GM18867 (cell line): ENCODE measurements around the gene PHKG2.

Experiments used
- ATAC-seq: cut with Tn5 transposase; IDR thresholded peaks from one replicate; pipeline ENCODE4 v1.9.1; 2021; ENCODE audit warnings: mild to moderate bottlenecking, moderate library complexity; ENCODE audit not compliant: unreplicated experiment

PHKG2 gene

DNA sequence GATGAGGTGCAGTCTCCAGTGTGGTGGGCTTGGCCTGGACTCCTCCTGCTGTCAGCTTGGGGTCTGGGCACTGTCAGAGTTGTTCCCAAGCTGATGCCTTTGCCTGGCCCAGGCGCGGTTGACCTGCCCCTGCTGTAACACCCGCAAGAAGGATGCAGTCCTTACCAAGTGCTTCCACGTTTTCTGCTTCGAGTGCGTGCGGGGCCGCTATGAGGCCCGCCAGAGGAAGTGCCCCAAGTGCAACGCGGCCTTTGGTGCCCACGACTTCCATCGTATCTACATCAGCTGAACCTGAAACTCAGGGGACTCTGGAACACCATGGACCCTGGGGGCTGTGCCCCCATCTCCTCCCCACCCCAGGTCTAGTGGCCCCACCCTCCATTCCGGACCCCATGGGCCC, 25.6 kb downstream of the PHKG2 start:
- no peak for ATAC-seq

DNA sequence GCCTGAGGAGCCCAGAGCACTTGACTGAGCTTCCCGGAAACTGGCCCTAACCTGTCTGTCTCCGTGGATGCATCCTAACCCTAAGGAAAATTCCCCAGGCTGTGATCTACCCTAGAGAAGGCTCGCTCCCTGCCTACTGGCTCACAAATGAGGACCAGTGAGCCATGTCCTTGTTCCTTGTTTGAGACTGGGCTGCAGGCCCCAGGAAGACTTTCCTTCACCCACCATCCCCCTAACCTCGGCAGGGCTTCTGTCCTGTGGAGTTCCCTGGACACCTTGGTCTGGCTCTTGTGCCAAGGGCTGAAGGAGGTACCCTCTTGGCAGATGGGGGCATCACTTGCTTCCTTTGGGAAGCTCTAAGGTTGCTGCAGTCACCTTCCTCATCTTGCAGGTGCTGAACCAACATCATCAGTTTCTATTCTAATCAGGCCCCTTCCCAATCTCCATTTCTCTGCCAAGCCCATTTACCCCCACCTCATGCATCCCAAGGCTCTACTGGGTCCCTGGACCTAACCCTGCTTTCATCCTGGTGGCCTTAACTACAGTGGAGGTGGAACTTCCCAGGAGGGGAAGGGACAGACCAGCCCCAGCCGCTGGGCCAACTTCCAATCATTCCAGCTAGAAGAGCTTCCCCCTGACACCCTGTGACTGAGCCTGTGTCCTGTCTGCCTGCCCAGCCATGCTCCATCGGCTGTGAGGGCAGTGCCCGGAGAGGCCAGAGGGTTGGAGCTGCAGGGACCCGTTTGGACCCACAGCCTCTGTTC, 26.3 kb downstream of the PHKG2 start:
- no peak for ATAC-seq

DNA sequence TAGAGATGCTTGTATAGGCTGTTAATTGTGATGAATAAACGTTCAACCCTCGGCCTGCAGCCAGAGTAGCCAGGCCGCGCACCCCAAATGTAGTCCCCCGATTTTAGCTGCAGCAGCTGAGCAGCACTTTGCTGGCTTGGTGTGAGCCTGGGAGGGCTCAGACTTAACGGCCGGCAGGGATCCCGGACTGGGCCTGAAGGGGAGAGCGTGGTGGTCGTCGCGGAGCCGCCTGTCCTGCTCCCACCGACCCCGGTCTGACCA, 26.8 kb downstream of the PHKG2 start:
- no peak for ATAC-seq

- ATAC-seq = no peak
Observed at GRCh38 chr16:30775392-30776188, 27.4 kb downstream of the PHKG2 start.

GRCh38 chr16:30777591-30778297, 29.5 kb downstream of the PHKG2 start:
- no peak for ATAC-seq

GRCh38 chr16:30778549-30779244, 30.5 kb downstream of the PHKG2 start:
- no peak for ATAC-seq

GRCh38 chr16:30779596-30779995, 31.4 kb downstream of the PHKG2 start:
- no peak for ATAC-seq

- ATAC-seq = no peak
Observed at GRCh38 chr16:30780021-30780420, 31.8 kb downstream of the PHKG2 start.

DNA sequence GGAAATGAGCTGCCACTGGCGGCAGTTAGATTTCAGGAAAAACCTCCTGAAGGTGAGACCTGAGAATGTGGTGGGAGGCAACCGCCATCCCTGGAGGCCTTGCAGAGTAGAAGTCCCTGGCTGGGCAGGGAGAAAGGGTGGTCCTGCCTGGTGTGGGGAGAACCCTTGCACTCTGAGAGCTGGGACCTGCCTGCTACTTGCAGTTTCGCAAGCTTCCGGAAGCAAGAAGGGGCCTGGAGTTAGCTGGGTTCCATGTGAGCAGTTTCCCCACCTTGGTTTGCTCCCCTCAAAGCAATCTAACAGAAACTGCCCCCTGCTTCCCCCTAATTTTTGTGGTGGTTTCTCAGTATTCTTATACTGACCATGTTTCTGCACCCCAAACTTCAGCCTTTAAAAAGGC, 32.3 kb downstream of the PHKG2 start:
- no peak for ATAC-seq

GRCh38 chr16:30782486-30783279, 34.5 kb downstream of the PHKG2 start:
- no peak for ATAC-seq

DNA sequence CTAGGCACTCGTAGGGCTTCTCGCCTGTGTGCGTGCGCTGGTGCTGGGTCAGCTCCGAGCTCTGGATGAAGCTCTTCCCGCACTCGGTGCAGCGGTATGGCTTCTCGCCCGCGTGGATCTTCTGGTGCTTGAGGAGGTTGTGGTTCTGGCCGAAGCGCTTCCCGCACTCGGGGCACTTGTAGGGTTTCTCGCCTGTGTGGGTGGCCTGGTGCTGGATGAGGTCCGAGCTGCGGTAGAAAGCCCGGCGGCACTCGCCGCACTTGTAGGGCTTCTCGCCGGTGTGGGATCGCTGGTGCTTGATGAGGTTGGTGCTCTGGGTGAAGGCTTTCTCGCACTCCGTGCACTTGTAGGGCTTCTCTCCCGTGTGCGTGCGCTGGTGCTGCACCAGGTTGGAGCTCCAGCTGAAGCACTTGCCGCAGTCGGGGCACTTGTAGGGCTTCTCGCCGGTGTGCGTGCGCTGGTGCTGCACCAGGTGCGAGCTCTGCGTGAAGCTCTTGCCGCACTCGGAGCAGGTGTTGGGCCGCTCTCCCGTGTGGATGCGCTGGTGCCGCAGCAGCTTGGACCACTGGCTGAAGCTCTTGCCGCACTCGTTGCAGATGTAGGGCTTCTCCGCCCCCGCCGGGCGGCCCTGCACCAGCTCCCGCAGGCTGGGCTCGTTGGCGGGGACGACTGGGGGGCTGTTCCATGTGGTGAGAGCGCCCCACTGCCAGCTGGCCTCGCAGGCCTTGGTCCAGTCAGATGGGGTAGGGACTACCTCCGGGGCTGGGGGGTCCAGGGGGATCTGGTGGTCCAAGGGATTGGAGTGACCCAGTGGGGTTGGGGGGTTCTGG, 35.3 kb downstream of the PHKG2 start:
- ATAC-seq = no peak

DNA sequence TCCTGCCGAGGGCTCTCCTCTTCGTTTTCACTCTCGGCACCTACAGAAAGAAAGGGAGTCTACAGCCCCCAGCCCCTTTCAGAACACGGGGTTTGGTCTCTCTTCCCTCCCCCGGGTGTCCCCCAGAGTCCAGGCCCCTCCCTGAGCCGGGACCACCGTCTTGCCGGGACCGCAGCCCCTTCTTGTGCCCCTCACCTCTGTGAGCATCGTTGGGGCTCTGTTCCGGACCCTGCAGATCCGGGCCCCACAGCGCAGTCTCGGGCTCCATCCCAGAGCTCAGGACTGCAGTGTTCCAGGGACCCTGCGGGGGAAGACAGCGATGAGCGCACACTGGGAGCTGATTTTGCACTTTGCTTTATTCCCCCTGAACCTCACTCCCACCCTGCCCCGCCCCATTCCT, 36.0 kb downstream of the PHKG2 start:
- no peak for ATAC-seq

- ATAC-seq = no peak
Observed at GRCh38 chr16:30785126-30786106, 37.2 kb downstream of the PHKG2 start.

DNA sequence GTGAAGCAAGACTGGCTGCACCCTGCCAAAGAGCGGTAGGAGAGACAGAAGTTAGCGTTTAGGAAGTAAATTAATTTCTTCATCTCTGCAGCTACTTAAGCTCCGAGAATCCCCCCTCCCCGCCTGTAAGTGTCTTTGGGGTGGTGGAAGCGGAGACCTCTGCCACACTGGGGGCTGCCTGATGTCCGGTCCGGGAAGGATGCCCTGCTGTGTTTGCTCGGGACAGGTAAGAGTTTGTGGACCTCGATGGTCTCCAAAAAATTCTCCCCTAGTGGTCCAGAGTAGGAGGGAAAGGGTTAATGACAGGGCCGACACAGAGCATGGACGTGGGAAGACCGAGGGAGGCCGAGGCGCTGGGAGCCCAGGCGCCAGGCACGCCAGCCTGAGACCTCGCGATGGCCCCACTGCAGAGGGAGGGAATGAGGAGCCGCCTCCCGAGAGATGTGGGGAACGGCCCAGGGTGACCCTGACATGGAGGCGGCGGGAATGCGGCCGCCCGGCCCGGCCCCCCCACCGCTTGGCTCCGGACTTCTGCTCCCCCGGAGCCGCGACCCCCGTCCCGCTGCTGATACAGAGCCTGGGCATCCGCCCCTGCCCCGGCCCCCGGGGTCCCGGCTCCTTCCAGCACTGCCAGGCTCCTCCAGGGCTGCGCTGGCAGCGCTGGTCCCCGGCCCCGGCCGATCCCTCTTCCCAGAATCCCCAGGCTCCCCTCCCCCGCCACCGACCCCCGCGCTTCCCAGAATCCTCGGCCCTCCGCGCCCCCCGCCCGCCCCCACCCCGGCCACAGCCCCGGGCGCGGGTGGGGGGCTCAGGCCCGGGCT, 38.1 kb downstream of the PHKG2 start:
- ATAC-seq = no peak

DNA sequence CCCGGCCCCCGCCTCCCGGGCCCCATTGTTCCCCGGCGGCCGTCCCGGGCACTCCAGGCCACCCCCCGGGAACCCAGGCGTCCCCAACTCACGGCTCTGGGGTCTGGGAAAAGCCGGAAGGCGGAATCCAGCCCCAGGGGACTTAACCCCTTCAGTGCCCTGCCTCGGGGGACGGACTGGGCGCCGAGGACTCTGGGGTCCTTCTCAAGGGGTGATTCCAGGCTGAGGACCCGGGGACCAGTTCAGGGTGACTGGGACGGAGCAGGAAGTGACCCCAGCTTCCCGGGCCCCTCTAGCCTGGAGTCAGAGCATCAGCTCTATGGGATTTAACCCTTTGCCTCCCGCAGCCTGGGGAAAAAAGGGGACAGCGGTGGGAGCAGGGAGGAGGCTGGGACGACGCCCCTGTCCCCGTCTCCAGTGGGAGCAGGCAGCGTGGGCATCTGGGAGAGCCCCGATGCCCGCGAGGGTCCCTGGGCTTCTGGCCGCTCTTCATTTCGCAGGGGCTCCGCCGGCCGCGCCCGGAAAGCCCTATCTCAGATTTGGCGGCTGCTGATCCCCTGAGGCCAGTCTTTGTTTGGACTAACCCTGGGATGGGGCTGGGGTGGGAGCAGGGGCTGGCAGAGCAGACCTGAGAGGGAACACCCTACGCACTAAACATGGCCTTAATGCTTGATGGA, 38.8 kb downstream of the PHKG2 start, which contains the start of gene ZNF629:
ZNF629 (minus strand) TSS at position 270 of the 677 bp plus-strand sequence. CDS start 2,723 bp downstream, outside the sequence.
- ATAC-seq = no peak

- ATAC-seq = no peak
Observed at GRCh38 chr16:30787613-30788378, 39.6 kb downstream of the PHKG2 start.
